ENCODE results near the gene RAB9B.

Gene RAB9B

DNA sequence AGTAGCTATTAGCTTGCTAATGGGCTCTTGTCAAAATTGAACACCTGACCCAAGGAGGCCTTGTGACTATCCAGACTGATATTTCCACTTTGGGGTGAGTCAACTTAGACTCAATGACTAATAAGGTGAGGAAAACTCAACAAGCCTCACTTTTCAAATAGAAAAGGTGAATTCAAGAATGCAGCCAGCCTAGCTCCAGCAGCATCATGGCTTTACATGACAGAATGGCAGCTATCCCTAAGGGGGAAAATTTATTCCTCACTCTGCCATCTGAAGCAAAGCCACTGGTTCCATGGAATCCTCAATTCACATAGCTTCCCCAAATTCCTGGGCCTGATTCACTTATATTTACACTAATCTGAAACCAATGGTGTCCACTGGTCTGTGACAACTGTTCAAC lies 29.1 kb upstream of the RAB9B start:
- DNase-seq (ENCODE audit: low read depth) = no peak
- H3K4me3 ChIP-seq (ENCODE audit: control insufficient read depth, low read depth, low read length) = no peak overlapping the region
- TF ChIP-seq, protein P1, sequence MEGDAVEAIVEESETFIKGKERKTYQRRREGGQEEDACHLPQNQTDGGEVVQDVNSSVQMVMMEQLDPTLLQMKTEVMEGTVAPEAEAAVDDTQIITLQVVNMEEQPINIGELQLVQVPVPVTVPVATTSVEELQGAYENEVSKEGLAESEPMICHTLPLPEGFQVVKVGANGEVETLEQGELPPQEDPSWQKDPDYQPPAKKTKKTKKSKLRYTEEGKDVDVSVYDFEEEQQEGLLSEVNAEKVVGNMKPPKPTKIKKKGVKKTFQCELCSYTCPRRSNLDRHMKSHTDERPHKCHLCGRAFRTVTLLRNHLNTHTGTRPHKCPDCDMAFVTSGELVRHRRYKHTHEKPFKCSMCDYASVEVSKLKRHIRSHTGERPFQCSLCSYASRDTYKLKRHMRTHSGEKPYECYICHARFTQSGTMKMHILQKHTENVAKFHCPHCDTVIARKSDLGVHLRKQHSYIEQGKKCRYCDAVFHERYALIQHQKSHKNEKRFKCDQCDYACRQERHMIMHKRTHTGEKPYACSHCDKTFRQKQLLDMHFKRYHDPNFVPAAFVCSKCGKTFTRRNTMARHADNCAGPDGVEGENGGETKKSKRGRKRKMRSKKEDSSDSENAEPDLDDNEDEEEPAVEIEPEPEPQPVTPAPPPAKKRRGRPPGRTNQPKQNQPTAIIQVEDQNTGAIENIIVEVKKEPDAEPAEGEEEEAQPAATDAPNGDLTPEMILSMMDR (conservative IDR thresholded peaks at IDR 0.05; ENCODE audit: control insufficient read depth, insufficient read depth, low read depth, low read length) = no peak

DNA sequence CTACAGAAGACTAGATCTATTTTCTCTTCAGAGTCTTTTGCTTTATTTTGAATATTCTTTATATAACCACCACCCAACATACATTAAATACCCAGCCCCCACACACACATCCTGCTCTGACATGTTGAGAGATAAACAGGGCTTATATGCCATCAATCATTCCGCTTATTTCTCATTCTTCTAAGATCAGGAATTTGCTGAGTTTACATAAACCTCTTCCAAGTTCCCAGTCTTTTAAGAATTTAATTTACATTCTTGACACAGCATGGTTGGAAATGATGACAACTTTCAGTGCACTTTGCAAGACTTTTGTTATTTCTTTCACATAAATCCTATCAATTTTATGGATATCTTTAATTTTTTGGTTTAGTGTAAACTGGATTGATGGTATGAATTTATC lies 17.5 kb upstream of the RAB9B start:
- H3K4me3 ChIP-seq (ENCODE audit: control insufficient read depth, low read depth, low read length) = no peak overlapping the region
- TF ChIP-seq, protein P1 (conservative IDR thresholded peaks at IDR 0.05; ENCODE audit: control insufficient read depth, insufficient read depth, low read depth, low read length) = no peak
- DNase-seq (ENCODE audit: low read depth) = no peak

DNA sequence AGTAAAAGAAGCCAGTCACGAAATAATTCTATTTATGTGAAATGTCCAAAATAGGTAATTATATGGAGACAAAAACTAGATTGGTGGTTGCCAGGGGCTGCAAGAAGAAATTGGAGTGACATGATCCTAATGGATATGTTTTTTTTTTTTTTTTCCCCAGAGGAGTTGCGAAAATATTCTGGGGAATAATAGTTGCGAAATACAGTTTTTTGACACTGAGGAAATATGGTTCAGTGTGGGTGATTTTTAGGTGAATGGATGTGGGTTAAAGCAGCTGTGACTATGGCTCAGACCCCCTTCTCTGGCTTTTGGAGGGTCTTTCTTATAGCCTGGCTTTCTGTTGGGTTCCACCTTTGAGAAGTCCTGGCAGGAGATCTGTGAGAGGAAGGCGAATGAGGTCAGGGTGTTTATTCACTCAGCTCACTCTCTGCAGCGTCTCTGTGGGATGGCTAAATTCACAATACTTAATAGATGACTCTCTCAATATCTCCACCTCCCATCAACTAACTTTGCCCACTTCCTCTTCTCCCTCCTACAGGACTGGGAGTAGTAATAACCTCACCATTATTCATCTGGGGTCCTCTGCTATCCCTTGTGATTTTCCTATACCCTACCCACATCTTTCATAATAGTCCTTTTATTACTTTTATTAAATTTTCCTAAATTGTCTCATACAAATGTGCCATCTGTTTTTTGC lies 15.3 kb upstream of the RAB9B start:
- TF ChIP-seq, protein P1 (conservative IDR thresholded peaks at IDR 0.05; ENCODE audit: control insufficient read depth, insufficient read depth, low read depth, low read length) = no peak
- peak; percentile 53 for DNase-seq (ENCODE audit: low read depth)
- no peak overlapping the region for H3K4me3 ChIP-seq (ENCODE audit: control insufficient read depth, low read depth, low read length)

DNA sequence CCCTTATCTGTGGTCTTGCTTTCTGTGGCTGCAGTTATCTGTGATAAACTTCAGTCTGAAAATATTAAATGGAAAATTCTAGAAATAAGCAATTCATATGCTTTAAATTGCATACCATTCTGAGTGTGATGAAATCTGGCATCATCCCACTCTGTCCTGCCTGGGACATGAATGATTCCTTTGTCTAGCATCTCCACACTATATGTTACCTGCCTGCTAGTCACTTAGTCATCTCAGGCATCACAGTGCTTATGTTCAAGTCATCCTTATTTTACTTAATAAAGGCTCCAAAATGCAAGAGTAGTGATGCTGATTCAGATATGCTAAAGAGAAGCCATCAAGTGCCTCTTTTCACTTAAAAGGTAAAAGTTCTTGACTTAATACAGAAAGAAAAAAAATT lies 14.3 kb upstream of the RAB9B start:
- TF ChIP-seq, protein P1 (conservative IDR thresholded peaks at IDR 0.05; ENCODE audit: control insufficient read depth, insufficient read depth, low read depth, low read length) = no peak
- no peak overlapping the region for H3K4me3 ChIP-seq (ENCODE audit: control insufficient read depth, low read depth, low read length)
- no peak for DNase-seq (ENCODE audit: low read depth)

DNA sequence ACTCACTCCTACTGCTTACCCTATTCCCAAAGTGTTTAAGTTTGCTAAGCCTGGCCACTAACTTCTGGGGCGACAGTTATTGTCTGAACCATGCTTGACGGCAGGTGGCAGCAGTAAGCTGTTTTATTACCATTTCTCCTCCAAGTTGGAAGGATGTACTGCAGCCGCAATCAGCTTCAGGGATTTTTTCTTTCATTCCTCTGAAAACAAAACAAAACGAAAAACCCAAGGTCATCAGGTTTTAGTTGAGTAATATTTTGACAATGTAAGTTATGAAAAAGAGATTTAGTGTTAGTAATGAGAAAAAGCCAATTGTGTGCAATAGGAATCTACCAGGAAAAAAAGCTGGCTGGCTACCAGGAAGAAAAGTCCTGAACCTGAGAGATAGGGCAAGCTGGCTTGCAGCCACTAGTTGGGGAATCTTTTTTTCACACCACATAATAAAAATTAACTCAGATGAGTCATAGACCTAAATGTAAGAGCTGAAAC lies 13.2 kb upstream of the RAB9B start:
- peak; percentile 76 for DNase-seq (ENCODE audit: low read depth)

DNA sequence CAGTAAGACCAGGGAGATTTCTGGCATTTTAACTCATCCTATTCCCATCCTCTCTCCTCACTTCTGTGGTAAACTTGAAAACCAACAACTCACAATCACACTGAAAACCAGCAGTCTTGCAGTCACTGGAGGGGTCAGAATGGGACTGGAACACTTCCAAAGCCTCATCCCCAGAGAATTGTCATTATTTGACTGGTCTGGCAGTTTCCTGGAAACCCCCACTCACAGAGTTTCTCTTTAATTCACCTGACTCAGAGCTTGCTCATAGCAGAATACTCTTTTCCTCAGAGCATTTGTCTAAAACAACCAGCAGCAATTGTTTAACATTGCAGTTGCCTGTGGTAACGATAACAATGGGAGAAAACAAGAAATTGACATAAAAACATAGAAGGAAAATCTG lies 7.3 kb upstream of the RAB9B start:
- H3K4me3 ChIP-seq (ENCODE audit: control insufficient read depth, low read depth, low read length) = no peak overlapping the region
- DNase-seq (ENCODE audit: low read depth) = peak; percentile 33
- TF ChIP-seq, protein P1 (conservative IDR thresholded peaks at IDR 0.05; ENCODE audit: control insufficient read depth, insufficient read depth, low read depth, low read length) = no peak

More for the DNA sequence above, 13.2 kb upstream of the RAB9B start:
- H3K4me3 ChIP-seq (ENCODE audit: control insufficient read depth, low read depth, low read length) = no peak overlapping the region
- TF ChIP-seq, protein P1 (conservative IDR thresholded peaks at IDR 0.05; ENCODE audit: control insufficient read depth, insufficient read depth, low read depth, low read length) = peak; percentile 73
